ENCODE data around the gene ESR1.
"Not testable (repeated sequence)": the region's sequence is repeated elsewhere in the genome, so short reads cannot be mapped to it uniquely, and the experiment has no call there.

Gene ESR1

DNA sequence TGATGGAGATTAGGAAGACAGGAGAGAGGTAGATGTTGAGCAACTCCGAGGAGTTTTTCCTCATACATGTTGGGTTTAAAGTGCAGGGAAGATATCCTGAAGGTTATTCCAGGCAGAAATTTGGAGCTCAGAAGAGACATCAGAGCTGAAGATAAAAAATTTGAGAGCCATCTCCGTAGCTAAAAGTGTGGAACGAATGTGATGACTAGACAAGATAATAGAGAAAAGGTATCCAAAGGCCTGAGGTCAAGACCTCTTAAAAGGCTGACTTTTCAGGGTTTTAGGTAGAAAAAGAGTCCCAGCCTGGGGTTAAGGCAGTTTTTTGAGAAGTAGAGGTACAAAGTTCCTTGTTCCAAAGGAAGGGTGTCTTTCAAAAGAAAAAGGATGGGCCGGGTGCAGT lies 214.8 kb downstream of the ESR1 start:
- no peaks in the 10 kb centered on the region for H3K9me2 ChIP-seq (replicated peaks; ENCODE audit: control insufficient read depth, low read length)
- no peaks in the 10 kb centered on the region for H3K9me3 ChIP-seq (ENCODE audit: control insufficient read depth, insufficient read depth, low read length)
- TF ChIP-seq CTCF (IDR thresholded peaks at IDR 0.05; ENCODE audit: low read depth, low read length, poor library complexity, severe bottlenecking) (no peak), EZH2phosphoT487 (IDR thresholded peaks at IDR 0.05; ENCODE audit: borderline replicate concordance, low read length) (no peak)
- H3F3A ChIP-seq (ENCODE audit: control insufficient read depth, insufficient read depth): no peaks in the 10 kb centered on the region
- no peaks in the 10 kb centered on the region for H3K27me3 ChIP-seq (ENCODE audit: control insufficient read depth, low read length)
- H3K36me3 ChIP-seq (ENCODE audit: control insufficient read depth, low read length): no peaks in the 10 kb centered on the region
- H3K79me2 ChIP-seq (ENCODE audit: control insufficient read depth, low read length): no peaks in the 10 kb centered on the region
- H3K4me1 ChIP-seq (ENCODE audit: control insufficient read depth, low read length): no peaks in the 10 kb centered on the region
- no peak overlapping the region for H3K4me2 ChIP-seq (ENCODE audit: low read length)
- H3K27ac ChIP-seq (ENCODE audit: low read depth, low read length): no peak overlapping the region
- no peaks in the 10 kb centered on the region for H4K20me1 ChIP-seq (ENCODE audit: control insufficient read depth, insufficient read depth, low read depth, low read length)
- no peak overlapping the region for H3K4me3 ChIP-seq (ENCODE audit: low read length)

- Histone ChIP-seq H3K4me2 (ENCODE audit: low read length) (no peak overlapping the region), H4K20me1 (ENCODE audit: control insufficient read depth, insufficient read depth, low read depth, low read length) (no peaks in the 10 kb centered on the region), H3K9me3 (ENCODE audit: control insufficient read depth, insufficient read depth, low read length) (no peaks in the 10 kb centered on the region), H3K79me2 (ENCODE audit: control insufficient read depth, low read length) (no peaks in the 10 kb centered on the region), H3K4me3 (ENCODE audit: low read length) (no peak overlapping the region), H3K36me3 (ENCODE audit: control insufficient read depth, low read length) (no peaks in the 10 kb centered on the region), H3K9me2 (replicated peaks; ENCODE audit: control insufficient read depth, low read length) (no peaks in the 10 kb centered on the region), H3F3A (ENCODE audit: control insufficient read depth, insufficient read depth) (no peaks in the 10 kb centered on the region), H3K27ac (ENCODE audit: low read depth, low read length) (no peak overlapping the region), H3K27me3 (ENCODE audit: control insufficient read depth, low read length) (no peaks in the 10 kb centered on the region), H3K4me1 (ENCODE audit: control insufficient read depth, low read length) (no peaks in the 10 kb centered on the region)
- TF ChIP-seq EZH2phosphoT487 (IDR thresholded peaks at IDR 0.05; ENCODE audit: borderline replicate concordance, low read length) (no peak), CTCF (IDR thresholded peaks at IDR 0.05; ENCODE audit: low read depth, low read length, poor library complexity, severe bottlenecking) (no peak)
These were observed 216.1 kb downstream of the ESR1 start for GRCh38 chr6:152023613-152024012.

DNA sequence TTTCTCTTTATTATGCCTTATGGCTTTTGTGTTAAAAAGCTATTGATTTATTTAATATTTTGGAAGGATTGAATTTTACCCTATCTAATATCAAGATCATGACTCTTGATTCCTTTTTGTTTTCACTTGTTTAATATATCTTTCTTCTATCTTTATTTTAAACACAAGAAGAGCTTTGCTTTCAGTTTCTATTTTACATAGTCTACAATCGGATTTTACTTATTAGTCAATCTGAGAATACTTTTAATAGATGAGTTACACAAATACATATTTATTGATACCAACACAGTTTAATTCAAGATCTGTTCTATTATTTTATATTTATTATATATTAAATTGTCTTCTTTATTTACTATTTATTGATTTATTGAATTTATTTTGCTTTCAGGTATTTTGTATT lies 218.8 kb downstream of the ESR1 start:
- H3K4me1 ChIP-seq (ENCODE audit: control insufficient read depth, low read length): no peaks in the 10 kb centered on the region
- H3K36me3 ChIP-seq (ENCODE audit: control insufficient read depth, low read length): no peaks in the 10 kb centered on the region
- no peak for TF ChIP-seq CTCF (IDR thresholded peaks at IDR 0.05; ENCODE audit: low read depth, low read length, poor library complexity, severe bottlenecking)
- no peak for TF ChIP-seq EZH2phosphoT487 (IDR thresholded peaks at IDR 0.05; ENCODE audit: borderline replicate concordance, low read length)
- H3K4me2 ChIP-seq (ENCODE audit: low read length): no peak overlapping the region
- H3K27ac ChIP-seq (ENCODE audit: low read depth, low read length): no peak overlapping the region
- H3K27me3 ChIP-seq (ENCODE audit: control insufficient read depth, low read length): no peaks in the 10 kb centered on the region
- no peaks in the 10 kb centered on the region for H3F3A ChIP-seq (ENCODE audit: control insufficient read depth, insufficient read depth)
- H4K20me1 ChIP-seq (ENCODE audit: control insufficient read depth, insufficient read depth, low read depth, low read length): no peaks in the 10 kb centered on the region
- H3K9me3 ChIP-seq (ENCODE audit: control insufficient read depth, insufficient read depth, low read length): no peaks in the 10 kb centered on the region
- H3K9me2 ChIP-seq (replicated peaks; ENCODE audit: control insufficient read depth, low read length): no peaks in the 10 kb centered on the region
- H3K4me3 ChIP-seq (ENCODE audit: low read length): no peak overlapping the region
- no peaks in the 10 kb centered on the region for H3K79me2 ChIP-seq (ENCODE audit: control insufficient read depth, low read length)

DNA sequence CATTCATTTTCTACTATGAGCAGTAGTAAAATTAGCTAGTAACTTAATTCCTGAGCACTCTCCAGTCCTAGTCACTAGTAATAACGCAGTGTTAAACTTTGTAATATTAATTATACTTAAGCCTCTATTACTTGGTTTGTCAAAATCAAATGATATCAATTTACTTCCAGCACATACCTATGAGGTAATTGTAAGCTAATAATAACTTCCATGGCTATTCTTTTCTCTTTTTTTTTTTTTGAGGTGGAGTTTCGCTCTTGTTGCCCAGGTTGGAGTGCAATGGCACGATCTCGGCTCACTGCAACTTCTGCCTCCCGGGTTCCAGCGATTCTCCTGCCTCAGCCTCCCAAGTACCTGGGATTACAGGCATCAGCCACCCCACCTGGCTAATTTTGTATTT lies 219.3 kb downstream of the ESR1 start:
- H3K9me2 ChIP-seq (replicated peaks; ENCODE audit: control insufficient read depth, low read length); H3K9me3 ChIP-seq (ENCODE audit: control insufficient read depth, insufficient read depth, low read length); H3K4me1 ChIP-seq (ENCODE audit: control insufficient read depth, low read length); H3K4me3 ChIP-seq (ENCODE audit: low read length); H3K27ac ChIP-seq (ENCODE audit: low read depth, low read length); H3K27me3 ChIP-seq (ENCODE audit: control insufficient read depth, low read length); H4K20me1 ChIP-seq (ENCODE audit: control insufficient read depth, insufficient read depth, low read depth, low read length); H3K4me2 ChIP-seq (ENCODE audit: low read length); H3F3A ChIP-seq (ENCODE audit: control insufficient read depth, insufficient read depth); H3K79me2 ChIP-seq (ENCODE audit: control insufficient read depth, low read length); H3K36me3 ChIP-seq (ENCODE audit: control insufficient read depth, low read length): not testable (repeated sequence)

- H3K4me2 ChIP-seq (ENCODE audit: low read length); H3K9me3 ChIP-seq (ENCODE audit: control insufficient read depth, insufficient read depth, low read length); H3K9me2 ChIP-seq (replicated peaks; ENCODE audit: control insufficient read depth, low read length): not testable (repeated sequence)
These were observed 226.3 kb downstream of the ESR1 start for GRCh38 chr6:152033765-152034164.

More at GRCh38 chr6:152033765-152034164, 226.3 kb downstream of the ESR1 start:
- not testable (repeated sequence) for H3K27me3 ChIP-seq (ENCODE audit: control insufficient read depth, low read length); H3K4me1 ChIP-seq (ENCODE audit: control insufficient read depth, low read length); H3F3A ChIP-seq (ENCODE audit: control insufficient read depth, insufficient read depth); H3K4me3 ChIP-seq (ENCODE audit: low read length); H3K27ac ChIP-seq (ENCODE audit: low read depth, low read length); H3K79me2 ChIP-seq (ENCODE audit: control insufficient read depth, low read length); H3K36me3 ChIP-seq (ENCODE audit: control insufficient read depth, low read length); H4K20me1 ChIP-seq (ENCODE audit: control insufficient read depth, insufficient read depth, low read depth, low read length)

Measured in DOHH2 (cell line).